Testis (tissue), 2 donors: ENCODE measurements around the gene URB1.

Source experiments
- CTCF ChIP-seq, 3 experiments: fragments of 450-650 bp in 2 of 3; fragments of 200-600 bp in 1 of 3; sonication (generic) in 1 of 3; IDR thresholded peaks; one replicate each; pipeline ENCODE4 v1.5.1; 2016 to 2019; ENCODE audit warnings: antibody characterized with exemption in 3 of 3, mild to moderate bottlenecking in 2 of 3, moderate library complexity in 1 of 3
- POLR2A ChIP-seq: fragments of 450-650 bp; IDR thresholded peaks from one replicate; pipeline ENCODE4 v1.6.1; 2017; ENCODE audit warnings: antibody characterized with exemption, mild to moderate bottlenecking, moderate library complexity

GRCh38 chr21:32413015-32413504, 20.2 kb upstream of the URB1 start:
- TF ChIP-seq CTCF (IDR thresholded peaks at IDR 0.05) (no peak), POLR2A (no peak)
